GM12878 (cell line): ENCODE measurements around the gene HSFX1. TPM values are rescaled to one million over a fixed set of nuclear protein-coding genes. Genes with fewer than 3 reads are reported as not detected.
"Not testable (repeated sequence)": the region's sequence is repeated elsewhere in the genome, so short reads cannot be mapped to it uniquely, and the experiment has no call there.

Experiments used
- ATAC-seq: fragments of 200-7000 bp; cut with Tn5 transposase; 3 replicates; pipeline ENCODE4 v1.9.1; 2020; ENCODE audit warnings: mild to moderate bottlenecking, moderate library complexity
- BruUV-seq: library from RNA; stranded (reverse); fragments of 400-500 nt; replicated peaks from 2 replicates; lab custom pipeline; 2021; lab: Mats Ljungman, UMichigan
- CTCF ChIA-PET: fragments of 300-600 bp; sonication (Branson Sonifier 250); formaldehyde crosslinking; extraction: SDS; loops from one replicate; lab custom pipeline; 2021; ENCODE audit warnings: inconsistent platforms; lab: Yijun Ruan, JAX
- POLR2A ChIA-PET: fragments of 350-600 bp; formaldehyde crosslinking; extraction: SDS; loops from one replicate; lab custom pipeline; 2021; ENCODE audit warnings: inconsistent platforms; lab: Charles Lee
- RAD21 ChIA-PET: fragments of 300-600 bp; sonication (Branson Sonifier 250); formaldehyde crosslinking; loops from one replicate; lab custom pipeline; 2023; ENCODE audit warnings: antibody characterized with exemption; ENCODE audit not compliant: unreplicated experiment; lab: Charles Lee
- SMC1A ChIA-PET: fragments of 300-600 bp; sonication (Branson Sonifier 250); formaldehyde crosslinking; loops from one replicate; lab custom pipeline; 2023; ENCODE audit not compliant: unreplicated experiment, uncharacterized antibody; lab: Charles Lee
- DNase-seq: peaks from one replicate; pipeline ENCODE4 v3.0.0-alpha.2; 2011; ENCODE audit warnings: low read depth, low spot score
- FAIRE-seq: peaks from 3 replicates; lab custom pipeline; 2011; peaks lifted over from hg19 to GRCh38; lab: Jason Lieb, UNC
- H2AFZ ChIP-seq: 2 replicates; pipeline ENCODE4 v1.6.0; 2011; ENCODE audit warnings: low read depth, low read length, control low read depth; ENCODE audit not compliant: control insufficient read depth
- H3K27ac ChIP-seq: 2 replicates; pipeline ENCODE4 v1.5.1; 2011; ENCODE audit warnings: control low read depth; ENCODE audit not compliant: control insufficient read depth, insufficient read depth
- H3K27me3 ChIP-seq, 2 experiments: replicated peaks in 1 of 2; 2 replicates each; pipeline versions ENCODE4 v1.6.0 to v1.6.1; 2011; ENCODE audit warnings: low read length in 1 of 2; ENCODE audit not compliant: control insufficient read depth in 2 of 2, insufficient read depth in 2 of 2
- H3K36me3 ChIP-seq, 2 experiments: 2 replicates each; pipeline ENCODE4 v1.5.1; 2011; ENCODE audit warnings: low read length in 1 of 2; ENCODE audit not compliant: control insufficient read depth in 2 of 2, insufficient read depth in 2 of 2
- H3K4me1 ChIP-seq: 2 replicates; pipeline ENCODE4 v1.6.1; 2011; ENCODE audit warnings: mild to moderate bottlenecking, low read length, moderate library complexity, mixed read lengths; ENCODE audit not compliant: control insufficient read depth, insufficient read depth
- H3K4me2 ChIP-seq: 2 replicates; pipeline ENCODE4 v1.6.0; 2011; ENCODE audit warnings: control low read depth; ENCODE audit not compliant: control insufficient read depth, insufficient read depth
- H3K4me3 ChIP-seq: fragments of 200-600 bp; sonication (generic); 2 replicates; pipeline ENCODE4 v1.5.1; 2016
- H3K79me2 ChIP-seq: 2 replicates; pipeline ENCODE4 v1.6.0; 2011; ENCODE audit warnings: low read length; ENCODE audit not compliant: control insufficient read depth, insufficient read depth
- H3K9ac ChIP-seq: 2 replicates; pipeline ENCODE4 v1.8.0; 2011; ENCODE audit warnings: low read length, control low read depth, mixed read lengths; ENCODE audit not compliant: control insufficient read depth, insufficient read depth
- H3K9me3 ChIP-seq: replicated peaks from 3 replicates; pipeline ENCODE4 v1.5.1; 2011; ENCODE audit warnings: mild to moderate bottlenecking, low read length; ENCODE audit not compliant: control insufficient read depth, insufficient read depth
- H4K20me1 ChIP-seq: 2 replicates; pipeline ENCODE4 v1.6.0; 2011; ENCODE audit not compliant: control insufficient read depth, insufficient read depth
- WGBS: methylation state at CpG from one replicate; pipeline ENCODE4 v1.1.6; 2016; ENCODE audit warnings: low lambda C conversion rate; ENCODE audit not compliant: insufficient replicate concordance, insufficient coverage; ENCODE audit errors: missing lambda C conversion rate; 5-methylcytosine and 5-hydroxymethylcytosine counted together
- in situ Hi-C: fragments of 300-500 bp; cut with MboI; formaldehyde crosslinking; loops from 9 replicates; pipeline ENCODE4 v1.14.3; 2018; ENCODE audit warnings: mixed read lengths
- intact Hi-C: fragments of 100-400 bp; cut with micrococcal nuclease; formaldehyde crosslinking; loops from one replicate; pipeline ENCODE4 v1.14.2; 2022; ENCODE audit not compliant: unreplicated experiment
- polyA plus RNA-seq, 11 experiments: library from polyadenylated mRNA; depleted of rRNA in 4 of 11; unstranded in 6 of 11; stranded (reverse) in 5 of 11; fragments of >200 nt; fragmentation: Nextera tagmentation in 4 of 11; fragmentation: Illumina TruSeq in 1 of 11; extraction: Ambion mirVana in 4 of 11; extraction: Trizol in 1 of 11; gene quantifications; 1 replicate in 1 of 11; 2 replicates in 10 of 11; pipeline versions ENCODE4 v1.2.1 to v1.2.3, GENCODE V29; 2011 to 2016; ENCODE audit warnings: inconsistent platforms in 2 of 11, missing spikeins in 2 of 11, low read depth in 1 of 11
- total RNA-seq, 4 experiments: library from RNA; depleted of rRNA in 3 of 4; stranded (reverse); fragments of >200 nt in 3 of 4; fragmentation: Illumina TruSeq in 1 of 4; extraction: Trizol in 1 of 4; gene quantifications; 2 replicates each; pipeline versions ENCODE4 v1.2.1 to v1.2.3, GENCODE V29; 2013 to 2021

HSFX1 gene
- total and polyA plus RNA-seq, 10 of the 15 experiments (the other 5 are each of a cell fraction or from before 2014, with no cell fraction given): 0.06 to 0.56 (median 0.10) TPM; not detected in 3

DNA sequence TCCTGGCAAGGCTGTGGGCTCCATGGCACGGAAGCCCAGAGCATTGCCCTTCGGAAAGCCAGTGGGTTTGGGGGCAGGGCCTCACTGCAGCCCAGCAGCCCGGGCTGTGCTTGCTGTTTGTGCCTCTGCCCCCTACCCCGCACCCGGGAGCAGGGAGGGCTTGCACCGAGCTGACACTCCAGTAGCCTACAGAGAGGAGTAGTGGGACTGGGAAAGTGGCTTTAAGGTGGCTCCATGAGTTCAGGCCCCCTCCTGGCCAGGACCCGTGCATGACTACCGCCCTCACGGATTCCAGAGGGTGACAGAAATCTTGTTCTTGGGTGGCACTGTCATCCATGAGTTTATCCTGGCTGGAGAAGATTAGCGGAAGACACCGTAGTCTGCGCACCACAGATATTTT, 3.5 kb upstream of the HSFX1 start:
- H3K9ac ChIP-seq, H3K4me1 ChIP-seq, POLR2A ChIA-PET, H3K9me3 ChIP-seq, H3K79me2 ChIP-seq, CTCF ChIA-PET, DNase-seq, H3K36me3 ChIP-seq, BruUV-seq, ATAC-seq, H3K27me3 ChIP-seq, RAD21 ChIA-PET, H3K4me2 ChIP-seq, in situ Hi-C loops, H3K4me3 ChIP-seq, H3K27ac ChIP-seq, intact Hi-C loops, FAIRE-seq, SMC1A ChIA-PET, H4K20me1 ChIP-seq, H2AFZ ChIP-seq: not testable (repeated sequence)
- WGBS: 0% methylated on average over 3 of the region's 12 CpGs

DNA sequence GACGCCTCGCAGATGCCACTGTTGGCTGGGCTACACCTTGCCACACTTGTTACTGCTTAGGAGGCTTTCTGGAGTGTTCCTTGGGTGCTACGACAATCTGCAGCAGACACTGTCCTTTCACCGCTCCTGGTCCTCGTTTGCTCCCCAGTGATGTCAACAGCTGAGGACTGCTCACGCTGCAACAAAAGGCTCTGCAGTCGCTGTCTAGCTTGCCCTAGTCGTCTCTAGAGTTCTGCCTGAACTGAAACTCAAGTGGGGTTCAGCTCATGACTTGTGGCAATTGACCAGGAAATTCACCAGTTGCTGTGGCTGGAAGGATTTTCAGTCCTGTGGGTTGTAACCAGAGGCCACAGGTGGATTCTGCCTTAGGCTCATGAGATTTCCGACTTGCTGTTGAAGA, 842 bp upstream of the HSFX1 start:
- H3K9me3 ChIP-seq, RAD21 ChIA-PET, in situ Hi-C loops, H3K4me3 ChIP-seq, SMC1A ChIA-PET, H3K4me2 ChIP-seq, H4K20me1 ChIP-seq, H3K79me2 ChIP-seq, BruUV-seq, DNase-seq, POLR2A ChIA-PET, H3K27ac ChIP-seq, H3K36me3 ChIP-seq, H3K4me1 ChIP-seq, ATAC-seq, H3K27me3 ChIP-seq, H2AFZ ChIP-seq, intact Hi-C loops, CTCF ChIA-PET, H3K9ac ChIP-seq: not testable (repeated sequence)
- FAIRE-seq: peak; percentile 86
- no CpG with 5 or more reads among the region's 9 CpGs for WGBS

DNA sequence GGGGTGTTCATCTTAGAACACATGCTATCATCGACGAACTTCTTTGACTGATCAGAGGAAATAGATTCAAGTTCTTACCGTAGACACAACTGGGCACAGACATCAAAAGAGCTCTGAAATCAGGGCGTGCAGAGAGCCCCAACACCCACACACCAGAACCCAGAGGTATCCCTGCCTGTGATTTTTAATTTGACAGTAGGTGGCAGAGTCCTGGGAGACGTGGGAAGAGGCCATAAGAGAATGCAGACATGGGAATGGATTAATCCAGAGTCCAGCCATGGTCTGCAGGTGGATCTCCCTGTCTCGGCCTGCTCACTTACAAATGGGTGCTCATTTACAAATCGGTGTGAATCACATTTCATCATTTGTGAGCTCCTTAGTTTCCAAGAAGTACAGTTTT, 4.1 kb downstream of the HSFX1 start:
- FAIRE-seq: peak; percentile 64
- H3K9me3 ChIP-seq, H3K4me3 ChIP-seq, H4K20me1 ChIP-seq, RAD21 ChIA-PET, CTCF ChIA-PET, POLR2A ChIA-PET, H3K27me3 ChIP-seq, ATAC-seq, H3K27ac ChIP-seq, intact Hi-C loops, H3K36me3 ChIP-seq, SMC1A ChIA-PET, in situ Hi-C loops, DNase-seq, H2AFZ ChIP-seq, H3K4me1 ChIP-seq, H3K9ac ChIP-seq, H3K4me2 ChIP-seq, H3K79me2 ChIP-seq, BruUV-seq: not testable (repeated sequence)
- no CpG with 5 or more reads among the region's 7 CpGs for WGBS

DNA sequence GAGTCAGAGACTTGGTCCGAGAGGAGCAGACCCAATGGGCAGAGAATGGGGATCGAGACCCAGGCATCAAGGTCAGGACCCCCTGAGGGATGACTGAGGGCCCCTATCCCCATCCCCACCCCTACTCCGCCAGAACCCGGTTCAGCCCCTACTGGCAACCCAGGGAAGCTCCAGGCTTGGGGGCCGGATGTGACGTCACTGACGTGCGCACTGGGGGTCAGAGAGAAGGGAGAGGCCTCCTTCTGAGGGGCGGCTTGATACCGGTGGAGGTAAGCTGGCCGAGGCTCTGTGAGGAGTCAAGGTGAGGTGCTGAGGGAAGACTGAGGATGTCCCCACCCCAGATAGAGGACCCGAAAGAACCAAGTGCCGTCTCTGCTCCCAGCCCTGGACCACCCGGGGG, 7.9 kb downstream of the HSFX1 start, which contains the start of gene MAGEA9:
MAGEA9 (plus strand) TSS at position 204 of the 400 bp plus-strand sequence. CDS start 4,281 bp downstream, outside the sequence.
- H3K27me3 ChIP-seq, H3K27ac ChIP-seq, in situ Hi-C loops, H3K9me3 ChIP-seq, CTCF ChIA-PET, H4K20me1 ChIP-seq, H3K4me3 ChIP-seq, H3K9ac ChIP-seq, H2AFZ ChIP-seq, FAIRE-seq, H3K4me2 ChIP-seq, intact Hi-C loops, H3K36me3 ChIP-seq, DNase-seq, ATAC-seq, RAD21 ChIA-PET, POLR2A ChIA-PET, SMC1A ChIA-PET, BruUV-seq, H3K79me2 ChIP-seq, H3K4me1 ChIP-seq: not testable (repeated sequence)
- no CpG with 5 or more reads among the region's 14 CpGs for WGBS
